Hepatocyte (in vitro differentiated cells): ENCODE results near the gene GRSF1. TPM values are rescaled to one million over a fixed set of nuclear protein-coding genes. Genes with fewer than 3 reads are reported as not detected.

Source experiments
- DNase-seq: peaks from one replicate; pipeline ENCODE4 v3.0.0-alpha.2; 2016; ENCODE audit warnings: low spot score
- H2AFZ ChIP-seq: fragments of 200-600 bp; sonication (generic); 2 replicates; pipeline ENCODE4 v1.6.0; 2016; ENCODE audit warnings: antibody characterized with exemption, mild to moderate bottlenecking
- H3K27ac ChIP-seq: fragments of 200-600 bp; sonication (generic); 2 replicates; pipeline ENCODE4 v1.5.1; 2016; ENCODE audit warnings: mild to moderate bottlenecking
- H3K27me3 ChIP-seq: fragments of 200-600 bp; sonication (generic); 2 replicates; pipeline ENCODE4 v1.6.1; 2016
- H3K36me3 ChIP-seq: fragments of 200-600 bp; sonication (generic); replicated peaks from 2 replicates; pipeline ENCODE4 v1.5.1; 2016; ENCODE audit warnings: low read depth; ENCODE audit not compliant: insufficient read depth
- H3K4me1 ChIP-seq: fragments of 200-600 bp; sonication (generic); 2 replicates; pipeline ENCODE4 v1.5.1; 2016; ENCODE audit warnings: mild to moderate bottlenecking, moderate library complexity; ENCODE audit not compliant: insufficient read depth
- H3K4me2 ChIP-seq: fragments of 200-600 bp; sonication (generic); 2 replicates; pipeline ENCODE4 v1.6.0; 2016
- H3K4me3 ChIP-seq: fragments of 200-600 bp; sonication (generic); 2 replicates; pipeline ENCODE4 v1.5.1; 2016; ENCODE audit warnings: mild to moderate bottlenecking
- H3K79me2 ChIP-seq: fragments of 200-600 bp; sonication (generic); 2 replicates; pipeline ENCODE4 v1.6.0; 2017; ENCODE audit warnings: mild to moderate bottlenecking
- H3K9me2 ChIP-seq: fragments of 200-600 bp; sonication (generic); replicated peaks from 2 replicates; pipeline ENCODE4 v1.6.0; 2017; ENCODE audit warnings: mild to moderate bottlenecking; ENCODE audit not compliant: insufficient read depth
- H3K9me3 ChIP-seq: fragments of 200-600 bp; sonication (generic); 2 replicates; pipeline ENCODE4 v1.5.1; 2016; ENCODE audit warnings: low read depth, mild to moderate bottlenecking
- H4K20me1 ChIP-seq: fragments of 200-600 bp; sonication (generic); 2 replicates; pipeline ENCODE4 v1.6.0; 2016; ENCODE audit warnings: mild to moderate bottlenecking; ENCODE audit not compliant: insufficient read depth, poor library complexity, severe bottlenecking
- CTCF ChIP-seq: fragments of 200-600 bp; sonication (generic); IDR thresholded peaks from 2 replicates; pipeline ENCODE4 v1.5.1; 2016; ENCODE audit warnings: antibody characterized with exemption, mild to moderate bottlenecking; ENCODE audit not compliant: poor library complexity
- EZH2 ChIP-seq: fragments of 200-600 bp; sonication (generic); IDR thresholded peaks from 2 replicates; pipeline ENCODE4 v1.6.1; 2016; ENCODE audit warnings: antibody characterized with exemption, mild to moderate bottlenecking, borderline replicate concordance
- EZH2phosphoT487 ChIP-seq: fragments of 200-600 bp; sonication (generic); IDR thresholded peaks from one replicate; pipeline ENCODE4 v1.6.1; 2018; ENCODE audit warnings: antibody characterized with exemption, mild to moderate bottlenecking, low read depth, moderate library complexity; ENCODE audit not compliant: unreplicated experiment, severe bottlenecking
- WGBS: methylation state at CpG from one replicate; pipeline ENCODE4 v1.1.6; 2016; ENCODE audit warnings: low lambda C conversion rate; ENCODE audit errors: missing lambda C conversion rate; 5-methylcytosine and 5-hydroxymethylcytosine counted together
- polyA plus RNA-seq: library from polyadenylated mRNA; unstranded; fragments of >200 nt; fragmentation: Nextera tagmentation; extraction: Ambion mirVana; gene quantifications from 2 replicates; pipeline ENCODE4 v1.2.1, GENCODE V29; 2016
- total RNA-seq: library from RNA; depleted of rRNA; stranded (reverse); fragments of >200 nt; gene quantifications from 2 replicates; pipeline ENCODE4 v1.2.3, GENCODE V29; 2014

The GRSF1 gene
- total and polyA plus RNA-seq, 2 experiments from 2014 or later, result 80.0 to 85.1 TPM

GRCh38 chr4:70868778-70869177, 29.1 kb upstream of the GRSF1 start:
- no peaks in the 10 kb centered on the region for H3K79me2 ChIP-seq
- H3K4me1 ChIP-seq, result no peaks in the 10 kb centered on the region
- H3K9me2 ChIP-seq, result no peaks in the 10 kb centered on the region
- H3K9me3 ChIP-seq, result no peaks in the 10 kb centered on the region
- H2AFZ ChIP-seq, result no peak overlapping the region
- no peaks in the 10 kb centered on the region for H4K20me1 ChIP-seq
- no peak for DNase-seq
- TF ChIP-seq EZH2 (no peak), EZH2phosphoT487 (no peak), CTCF (no peak)
- H3K27ac ChIP-seq, result no peak overlapping the region
- H3K4me2 ChIP-seq, result no peak overlapping the region
- H3K4me3 ChIP-seq, result no peak overlapping the region
- no peaks in the 10 kb centered on the region for H3K27me3 ChIP-seq
- H3K36me3 ChIP-seq, result no peaks in the 10 kb centered on the region

GRCh38 chr4:70863099-70863790, 23.6 kb upstream of the GRSF1 start:
- no peak overlapping the region for H2AFZ ChIP-seq

GRCh38 chr4:70859066-70859465, 19.4 kb upstream of the GRSF1 start:
- 70% methylated on average over 1 of the region's 1 CpG for WGBS
- H3K79me2 ChIP-seq, result no peaks in the 10 kb centered on the region
- TF ChIP-seq CTCF (no peak), EZH2 (no peak), EZH2phosphoT487 (no peak)

More at GRCh38 chr4:70863099-70863790, 23.6 kb upstream of the GRSF1 start:
- DNase-seq, result no peak
- 70% methylated on average over 6 of the region's 6 CpGs for WGBS
- Histone ChIP-seq H3K27me3 (no peaks in the 10 kb centered on the region), H3K79me2 (no peaks in the 10 kb centered on the region), H4K20me1 (no peaks in the 10 kb centered on the region), H3K4me2 (no peak overlapping the region), H3K4me1 (no peaks in the 10 kb centered on the region), H3K27ac (no peak overlapping the region), H3K9me2 (no peaks in the 10 kb centered on the region), H3K9me3 (no peaks in the 10 kb centered on the region), H3K4me3 (no peak overlapping the region), H3K36me3 (no peaks in the 10 kb centered on the region)
- TF ChIP-seq EZH2 (no peak), CTCF (no peak), EZH2phosphoT487 (no peak)

More at GRCh38 chr4:70859066-70859465, 19.4 kb upstream of the GRSF1 start:
- Histone ChIP-seq H3K4me3 (no peak overlapping the region), H3K9me2 (no peaks in the 10 kb centered on the region), H2AFZ (no peak overlapping the region), H3K9me3 (no peaks in the 10 kb centered on the region), H3K4me2 (no peak overlapping the region), H3K27ac (no peak overlapping the region), H3K27me3 (no peaks in the 10 kb centered on the region), H3K36me3 (no peaks in the 10 kb centered on the region), H4K20me1 (no peaks in the 10 kb centered on the region), H3K4me1 (no peaks in the 10 kb centered on the region)
- DNase-seq, result no peak
